CD4-positive, alpha-beta T cell treated with Interferon alpha-2 for 1 hour (primary cell): ENCODE data around the gene HIPK2.
A peak's percentile ranks its signal among the peaks of the same experiment; 100 is the strongest.

Source experiments
- DNase-seq, 2 donors: peaks; one replicate each; pipeline ENCODE4 v3.0.0-alpha.2; 2020 to 2022

HIPK2 gene

GRCh38 chr7:139777948-139778841, at the start of gene HIPK2:
Gene HIPK2, minus strand, starts transcription at chr7:139777998. Its CDS starts 375 bp downstream, at chr7:139777623.
- DNase-seq, result peak; percentile 70 to 82

GRCh38 chr7:139827042-139827441, 49.2 kb upstream of the HIPK2 start:
- DNase-seq, result peak in 1 of 2 donors; percentile 21

GRCh38 chr7:139825666-139826290, 48.0 kb upstream of the HIPK2 start:
- DNase-seq, result no peak

GRCh38 chr7:139823959-139824521, 46.2 kb upstream of the HIPK2 start:
- DNase-seq, result no peak

- DNase-seq, result no peak
Measured at GRCh38 chr7:139822855-139823254, 45.1 kb upstream of the HIPK2 start.

GRCh38 chr7:139821349-139822105, 43.7 kb upstream of the HIPK2 start:
- DNase-seq, result no peak

GRCh38 chr7:139820089-139820488, 42.3 kb upstream of the HIPK2 start:
- no peak for DNase-seq

GRCh38 chr7:139817249-139817648, 39.5 kb upstream of the HIPK2 start:
- DNase-seq, result no peak

- DNase-seq, result no peak
Measured at GRCh38 chr7:139813689-139814088, 35.9 kb upstream of the HIPK2 start.

GRCh38 chr7:139813151-139813550, 35.4 kb upstream of the HIPK2 start:
- no peak for DNase-seq

- DNase-seq, result no peak
Measured at GRCh38 chr7:139811066-139811465, 33.3 kb upstream of the HIPK2 start.

GRCh38 chr7:139808846-139809442, 31.1 kb upstream of the HIPK2 start:
- DNase-seq, result no peak

GRCh38 chr7:139808427-139808826, 30.6 kb upstream of the HIPK2 start:
- DNase-seq, result no peak

GRCh38 chr7:139807009-139807408, 29.2 kb upstream of the HIPK2 start:
- DNase-seq, result no peak

GRCh38 chr7:139804571-139804970, 26.8 kb upstream of the HIPK2 start:
- DNase-seq, result no peak

- no peak for DNase-seq
Measured at GRCh38 chr7:139799586-139799985, 21.8 kb upstream of the HIPK2 start.

- no peak for DNase-seq
Measured at GRCh38 chr7:139798892-139799291, 21.1 kb upstream of the HIPK2 start.

GRCh38 chr7:139798221-139798620, 20.4 kb upstream of the HIPK2 start:
- DNase-seq, result no peak

GRCh38 chr7:139797607-139798006, 19.8 kb upstream of the HIPK2 start:
- no peak for DNase-seq

GRCh38 chr7:139791316-139791715, 13.5 kb upstream of the HIPK2 start:
- DNase-seq, result no peak

- DNase-seq, result no peak
Measured at GRCh38 chr7:139784648-139785047, 6.8 kb upstream of the HIPK2 start.

- DNase-seq, result no peak
Measured at GRCh38 chr7:139783647-139784385, 6.0 kb upstream of the HIPK2 start.
